Esophagus squamous epithelium (tissue), 5 donors: ENCODE measurements around the gene RNF150. TPM values are rescaled to one million over a fixed set of nuclear protein-coding genes. Genes with fewer than 3 reads are reported as not detected.
"Not testable (repeated sequence)": the region's sequence is repeated elsewhere in the genome, so short reads cannot be mapped to it uniquely, and the experiment has no call there.

Experiments
- DNase-seq: peaks from one replicate; lab custom pipeline; 2025; lab: John Stamatoyannopoulos, UW
- H3K27ac ChIP-seq, 4 donors: fragments of 200-600 bp; sonication (generic); one replicate each; pipeline ENCODE4 v1.5.1; 2016 to 2019; ENCODE audit warnings: mild to moderate bottlenecking in 1 of 4
- H3K27me3 ChIP-seq, 4 donors: fragments of 200-600 bp; sonication (generic); 1 replicate in 3 of 4; 2 replicates in 1 of 4; pipeline versions ENCODE4 v1.5.1 to v1.6.0; 2017 to 2021; ENCODE audit warnings: antibody characterized with exemption in 1 of 4
- H3K36me3 ChIP-seq, 3 donors: fragments of 200-600 bp; sonication (generic); one replicate each; pipeline ENCODE4 v1.5.1; 2016 to 2019
- H3K4me1 ChIP-seq, 3 donors: fragments of 200-600 bp; sonication (generic); one replicate each; pipeline ENCODE4 v1.5.1; 2017 to 2019
- H3K4me3 ChIP-seq, 4 donors: fragments of 200-600 bp; sonication (generic); 1 replicate in 3 of 4; 2 replicates in 1 of 4; pipeline ENCODE4 v1.5.1; 2016 to 2019; ENCODE audit warnings: mild to moderate bottlenecking in 2 of 4, moderate library complexity in 1 of 4
- H3K9me3 ChIP-seq, 3 donors: fragments of 200-600 bp; sonication (generic); one replicate each; pipeline ENCODE4 v1.5.1; 2016 to 2019
- POLR2A ChIP-seq, 4 donors: fragments of 450-650 bp; IDR thresholded peaks; one replicate each; pipeline ENCODE4 v1.6.1; 2017; ENCODE audit warnings: antibody characterized with exemption in 4 of 4, mild to moderate bottlenecking in 4 of 4, moderate library complexity in 3 of 4
- WGBS, 2 donors: methylation state at CpG; one replicate each; pipeline ENCODE4 v1.1.5; 2018; 5-methylcytosine and 5-hydroxymethylcytosine counted together
- intact Hi-C: fragments of 100-400 bp; cut with DNase I; formaldehyde crosslinking; loops from one replicate; pipeline ENCODE4 v1.15.0; 2022
- total RNA-seq, 4 donors: library from RNA; depleted of rRNA; stranded (reverse); fragments of >200 nt; gene quantifications; one replicate each; pipeline ENCODE4 v1.1.0, GENCODE V29; 2016
- TF ChIP-seq, protein P1 (sequence below), 6 experiments: fragments of 450-650 bp in 4 of 6; fragments of 200-600 bp in 2 of 6; sonication (generic) in 2 of 6; IDR thresholded peaks; one replicate each; pipeline ENCODE4 v1.5.1; 2016 to 2019; ENCODE audit warnings: antibody characterized with exemption in 6 of 6, mild to moderate bottlenecking in 4 of 6, moderate library complexity in 4 of 6
- donor health status: DM: yes; HTN: yes; CAD: no.

Gene RNF150
- total RNA-seq, 4 donors from 2014 or later: 0.23 to 6.7 (median 4.5) TPM

DNA sequence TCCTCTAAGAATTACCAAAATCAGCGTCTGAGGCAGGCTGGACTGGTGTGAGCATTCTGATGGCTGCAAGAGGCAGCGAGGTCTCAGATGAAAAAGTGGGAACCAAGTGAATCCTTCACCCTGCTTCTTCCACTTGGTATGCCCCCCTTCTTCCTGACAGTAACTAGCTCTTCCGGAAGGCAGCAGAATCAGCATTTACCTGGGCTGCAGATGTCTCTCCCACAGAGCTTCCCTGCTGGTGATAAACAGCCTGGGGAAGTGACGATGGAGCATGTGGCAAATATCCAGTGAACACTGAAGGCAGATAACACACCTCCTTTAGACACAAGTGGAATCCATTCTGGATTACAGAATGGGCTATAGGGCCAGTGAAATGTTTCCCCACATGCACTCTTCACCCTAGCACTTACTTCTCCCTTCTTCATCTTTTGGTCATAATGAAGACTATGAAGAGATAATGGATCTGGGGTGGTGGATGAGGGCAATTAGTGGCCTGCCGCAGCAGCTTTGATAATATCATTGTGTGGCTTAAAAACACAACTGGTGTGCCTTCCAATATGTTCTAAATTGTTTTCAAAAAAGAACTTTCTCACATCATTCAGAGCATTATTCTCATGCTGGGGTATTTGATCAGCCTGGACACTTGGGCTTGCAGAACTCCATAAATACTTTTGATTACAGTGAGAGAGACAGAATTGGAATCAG is 316.3 kb downstream of the RNF150 start:
- DNase-seq: no peak
- H3K9me3 ChIP-seq: no peaks in the 10 kb centered on the region
- 80 to 88% methylated on average over 5 of the region's 5 CpGs for WGBS, 2 donors
- no peaks in the 10 kb centered on the region for H3K27me3 ChIP-seq
- no peaks in the 10 kb centered on the region for H3K4me1 ChIP-seq
- no peak for TF ChIP-seq POLR2A (IDR thresholded peaks at IDR 0.05)
- intact Hi-C loops: no loop called here
- H3K36me3 ChIP-seq: no peaks in the 10 kb centered on the region
- no peak overlapping the region for H3K4me3 ChIP-seq
- H3K27ac ChIP-seq: no peak overlapping the region

- H3K4me1 ChIP-seq: no peaks in the 10 kb centered on the region
- no peaks in the 10 kb centered on the region for H3K9me3 ChIP-seq
- DNase-seq: no peak
- TF ChIP-seq, protein P1, sequence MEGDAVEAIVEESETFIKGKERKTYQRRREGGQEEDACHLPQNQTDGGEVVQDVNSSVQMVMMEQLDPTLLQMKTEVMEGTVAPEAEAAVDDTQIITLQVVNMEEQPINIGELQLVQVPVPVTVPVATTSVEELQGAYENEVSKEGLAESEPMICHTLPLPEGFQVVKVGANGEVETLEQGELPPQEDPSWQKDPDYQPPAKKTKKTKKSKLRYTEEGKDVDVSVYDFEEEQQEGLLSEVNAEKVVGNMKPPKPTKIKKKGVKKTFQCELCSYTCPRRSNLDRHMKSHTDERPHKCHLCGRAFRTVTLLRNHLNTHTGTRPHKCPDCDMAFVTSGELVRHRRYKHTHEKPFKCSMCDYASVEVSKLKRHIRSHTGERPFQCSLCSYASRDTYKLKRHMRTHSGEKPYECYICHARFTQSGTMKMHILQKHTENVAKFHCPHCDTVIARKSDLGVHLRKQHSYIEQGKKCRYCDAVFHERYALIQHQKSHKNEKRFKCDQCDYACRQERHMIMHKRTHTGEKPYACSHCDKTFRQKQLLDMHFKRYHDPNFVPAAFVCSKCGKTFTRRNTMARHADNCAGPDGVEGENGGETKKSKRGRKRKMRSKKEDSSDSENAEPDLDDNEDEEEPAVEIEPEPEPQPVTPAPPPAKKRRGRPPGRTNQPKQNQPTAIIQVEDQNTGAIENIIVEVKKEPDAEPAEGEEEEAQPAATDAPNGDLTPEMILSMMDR (IDR thresholded peaks at IDR 0.05): no peak
- no peak for TF ChIP-seq POLR2A (IDR thresholded peaks at IDR 0.05)
- 73 to 82% methylated on average over 2 of the region's 2 CpGs for WGBS, 2 donors
- H3K4me3 ChIP-seq: no peak overlapping the region
- H3K27ac ChIP-seq: no peak overlapping the region
- peaks cover 0 to 4% (median 0%) of the 10 kb centered on the region in 4 donors for H3K27me3 ChIP-seq
- no peaks in the 10 kb centered on the region for H3K36me3 ChIP-seq
- intact Hi-C loops: no loop called here
Observed at GRCh38 chr4:140813804-140814203, 319.5 kb downstream of the RNF150 start.

- H3K9me3 ChIP-seq: no peaks in the 10 kb centered on the region
- intact Hi-C loops: no loop called here
- H3K36me3 ChIP-seq: no peaks in the 10 kb centered on the region
- H3K27me3 ChIP-seq: peaks cover 0 to 4% (median 0%) of the 10 kb centered on the region in 4 donors
- no peak overlapping the region for H3K4me3 ChIP-seq
- no peak overlapping the region for H3K27ac ChIP-seq
- 43 to 57% methylated on average over 1 of the region's 1 CpG for WGBS, 2 donors
- peaks cover 0 to 5% (median 0%) of the 10 kb centered on the region in 3 donors for H3K4me1 ChIP-seq
- TF ChIP-seq, protein P1 (IDR thresholded peaks at IDR 0.05): no peak
- no peak for TF ChIP-seq POLR2A (IDR thresholded peaks at IDR 0.05)
- no peak for DNase-seq
Observed at GRCh38 chr4:140812916-140813315, 320.4 kb downstream of the RNF150 start.

- no peak for DNase-seq
- intact Hi-C loops: no loop called here
- Histone ChIP-seq H3K27ac (no peak overlapping the region), H3K27me3 (peaks cover 0 to 4% (median 0%) of the 10 kb centered on the region in 4 donors), H3K4me3 (no peak overlapping the region), H3K9me3 (no peaks in the 10 kb centered on the region), H3K36me3 (no peaks in the 10 kb centered on the region), H3K4me1 (peaks cover 0 to 15% (median 0%) of the 10 kb centered on the region in 3 donors)
- TF ChIP-seq POLR2A (IDR thresholded peaks at IDR 0.05): no peak
- TF ChIP-seq, protein P1 (IDR thresholded peaks at IDR 0.05): no peak
- 69 to 73% methylated on average over 4 of the region's 4 CpGs for WGBS, 2 donors
Observed at GRCh38 chr4:140811429-140811828, 321.8 kb downstream of the RNF150 start.

DNA sequence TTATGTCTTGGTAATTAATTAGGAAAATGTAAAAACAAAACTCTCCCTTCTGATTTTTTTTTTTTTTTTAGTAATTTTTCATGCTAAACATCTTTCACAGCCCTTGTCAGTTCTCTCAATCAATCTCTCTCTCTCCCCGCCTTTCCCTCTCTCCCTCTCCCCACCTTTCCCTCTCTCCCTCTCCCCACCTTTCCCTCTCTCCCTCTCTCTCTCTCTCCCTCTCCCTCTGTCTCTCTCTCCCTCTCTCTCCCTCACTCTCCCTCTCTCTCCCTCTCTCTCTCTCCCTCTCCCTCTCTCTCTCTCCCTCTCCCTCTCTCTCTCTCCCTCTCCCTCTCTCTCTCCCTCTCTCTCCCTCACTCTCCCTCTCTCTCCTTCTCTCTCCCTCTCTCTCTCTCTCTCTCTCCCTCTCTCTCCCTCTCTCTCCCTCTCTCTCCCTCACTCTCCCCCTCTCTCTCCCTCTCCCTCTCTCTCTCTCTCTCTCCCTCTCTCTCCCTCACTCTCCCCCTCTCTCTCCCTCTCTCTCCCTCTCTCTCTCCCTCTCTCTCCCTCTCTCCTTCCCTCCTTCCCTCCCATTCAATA is 322.6 kb downstream of the RNF150 start:
- H3K27me3 ChIP-seq, H3K27ac ChIP-seq, DNase-seq, H3K9me3 ChIP-seq, H3K4me3 ChIP-seq, intact Hi-C loops, H3K36me3 ChIP-seq: not testable (repeated sequence)
- WGBS, 2 donors: 75 to 94% methylated on average over 1 of the region's 1 CpG
- peaks cover 0 to 15% (median 0%) of the 10 kb centered on the region in 3 donors for H3K4me1 ChIP-seq

Other genes starting within 250 kb of the RNF150 start
- 10 to 100 TPM; 12.3 to 27.5 (median 22.3) TPM for gene ZNF330, start 87.4 kb upstream of the RNF150 start, total RNA-seq